WTC11 (cell line): ENCODE results near the gene CLSTN2. TPM values are rescaled to one million over a fixed set of nuclear protein-coding genes. Genes with fewer than 3 reads are reported as not detected.

Source experiments
- ATAC-seq: fragments of 200-7000 bp; cut with Tn5 transposase; 2 replicates; pipeline ENCODE4 v1.10.0; 2021; ENCODE audit warnings: mild to moderate bottlenecking, moderate library complexity
- CTCF ChIA-PET: fragments of 300-600 bp; sonication (Branson Sonifier 250); formaldehyde crosslinking; loops from one replicate; lab custom pipeline; 2021; ENCODE audit warnings: antibody characterized with exemption; lab: Charles Lee
- POLR2A ChIA-PET: fragments of 350-600 bp; sonication (Branson Sonifier 250); formaldehyde crosslinking; loops from one replicate; lab custom pipeline; 2021; ENCODE audit warnings: antibody characterized with exemption; lab: Charles Lee
- DNase-seq: peaks from one replicate; pipeline ENCODE4 v3.0.0; 2021; ENCODE audit warnings: low spot score
- H3K27ac Mint-ChIP-seq: 2 replicates; pipeline ENCODE4 v1.8.0; 2021; ENCODE audit warnings: mixed read lengths
- H3K27me3 Mint-ChIP-seq: 2 replicates; pipeline ENCODE4 v1.8.0; 2021; ENCODE audit warnings: low read depth, mild to moderate bottlenecking, moderate library complexity, mixed read lengths
- H3K36me3 Mint-ChIP-seq: 2 replicates; pipeline ENCODE4 v1.8.0; 2021; ENCODE audit warnings: mixed read lengths
- H3K4me1 Mint-ChIP-seq: 2 replicates; pipeline ENCODE4 v1.8.0; 2022; ENCODE audit warnings: mixed read lengths
- H3K4me3 Mint-ChIP-seq: 2 replicates; pipeline ENCODE4 v1.8.0; 2021; ENCODE audit warnings: mild to moderate bottlenecking, moderate library complexity, mixed read lengths
- H3K9me3 Mint-ChIP-seq: 2 replicates; pipeline ENCODE4 v1.8.0; 2021; ENCODE audit warnings: mixed read lengths
- CDX4 ChIP-seq: fragments of 250-450 bp; sonication (Bioruptor Pico); IDR thresholded peaks from 2 replicates; pipeline ENCODE4 v1.9.0; 2021; ENCODE audit warnings: moderate library complexity, mild to moderate bottlenecking, inconsistent platforms, borderline replicate concordance
- CREB1 ChIP-seq: sonication (generic); formaldehyde crosslinking; IDR thresholded peaks from 2 replicates; pipeline ENCODE4 v1.8.0; 2023; ENCODE audit warnings: mild to moderate bottlenecking, missing genetic modification reagents
- HMGXB4 ChIP-seq: sonication (generic); formaldehyde crosslinking; IDR thresholded peaks from 2 replicates; pipeline ENCODE4 v1.8.1; 2023; ENCODE audit warnings: mild to moderate bottlenecking, moderate library complexity, missing genetic modification reagents
- JAZF1 ChIP-seq: fragments of 250-450 bp; sonication (Bioruptor Pico); IDR thresholded peaks from 2 replicates; pipeline ENCODE4 v1.9.0; 2021; ENCODE audit warnings: moderate library complexity, mild to moderate bottlenecking, inconsistent platforms
- JUN ChIP-seq: sonication (generic); formaldehyde crosslinking; IDR thresholded peaks from 2 replicates; pipeline ENCODE4 v1.8.0; 2023; ENCODE audit warnings: mild to moderate bottlenecking, missing genetic modification reagents
- NFYB ChIP-seq: sonication (generic); formaldehyde crosslinking; conservative IDR thresholded peaks from 2 replicates; pipeline ENCODE4 v1.8.0; 2022; ENCODE audit warnings: low read depth, missing genetic modification reagents
- OVOL2 ChIP-seq: fragments of 250-450 bp; sonication (Bioruptor Pico); IDR thresholded peaks from 2 replicates; pipeline ENCODE4 v1.9.0; 2021; ENCODE audit warnings: mild to moderate bottlenecking, borderline replicate concordance
- PREB ChIP-seq: sonication (generic); formaldehyde crosslinking; IDR thresholded peaks from 2 replicates; pipeline ENCODE4 v1.8.1; 2022; ENCODE audit warnings: mild to moderate bottlenecking, missing genetic modification reagents, moderate library complexity, borderline replicate concordance
- RELA ChIP-seq: sonication (generic); formaldehyde crosslinking; IDR thresholded peaks from 2 replicates; pipeline ENCODE4 v1.8.1; 2022; ENCODE audit warnings: missing genetic modification reagents, mild to moderate bottlenecking, borderline replicate concordance
- RORB ChIP-seq: fragments of 250-450 bp; sonication (Bioruptor Pico); IDR thresholded peaks from 2 replicates; pipeline ENCODE4 v1.9.0; 2021; ENCODE audit warnings: mild to moderate bottlenecking
- SP1 ChIP-seq: sonication (generic); formaldehyde crosslinking; conservative IDR thresholded peaks from 2 replicates; pipeline ENCODE4 v1.8.1; 2022; ENCODE audit warnings: missing genetic modification reagents
- USF2 ChIP-seq: sonication (generic); formaldehyde crosslinking; IDR thresholded peaks from 2 replicates; pipeline ENCODE4 v1.8.1; 2023; ENCODE audit warnings: mild to moderate bottlenecking, missing genetic modification reagents, moderate library complexity
- ZNF232 ChIP-seq: sonication (generic); formaldehyde crosslinking; IDR thresholded peaks from 2 replicates; pipeline ENCODE4 v1.8.0; 2022; ENCODE audit warnings: mild to moderate bottlenecking, missing genetic modification reagents
- ZNF396 ChIP-seq: fragments of 250-450 bp; sonication (Bioruptor Pico); IDR thresholded peaks from 2 replicates; pipeline ENCODE4 v1.8.0; 2021; ENCODE audit warnings: mild to moderate bottlenecking, moderate library complexity, borderline replicate concordance
- ZNF416 ChIP-seq: fragments of 250-450 bp; sonication (Bioruptor Pico); IDR thresholded peaks from 2 replicates; pipeline ENCODE4 v1.9.0; 2021; ENCODE audit warnings: mild to moderate bottlenecking, inconsistent platforms
- total RNA-seq: library from RNA; stranded (reverse); gene quantifications from 3 replicates; pipeline ENCODE4 v1.2.3, GENCODE V29; 2021
- TF ChIP-seq, protein P1 (sequence below): sonication (generic); formaldehyde crosslinking; IDR thresholded peaks from 2 replicates; pipeline ENCODE4 v1.8.1; 2022; ENCODE audit warnings: low read depth, mild to moderate bottlenecking, moderate library complexity, missing genetic modification reagents, borderline replicate concordance
- TF ChIP-seq, protein P2 (sequence below): sonication (generic); formaldehyde crosslinking; IDR thresholded peaks from 2 replicates; pipeline ENCODE4 v1.8.1; 2023; ENCODE audit warnings: mild to moderate bottlenecking, missing genetic modification reagents, borderline replicate concordance

CLSTN2 gene
- total RNA-seq, 1 experiment from 2014 or later = 0.35 TPM

GRCh38 chr3:140378571-140379340, 443.8 kb downstream of the CLSTN2 start:
- no peak overlapping the region for H3K4me3 Mint-ChIP-seq
- H3K27me3 Mint-ChIP-seq = no peaks in the 10 kb centered on the region
- CTCF ChIA-PET = no interaction called here
- H3K9me3 Mint-ChIP-seq = peaks cover 10% of the 10 kb centered on the region; the same call in 1 of the 2 replicates
- H3K4me1 Mint-ChIP-seq = peaks cover 9% of the 10 kb centered on the region
- no peak overlapping the region for H3K27ac Mint-ChIP-seq
- no peak for TF ChIP-seq ZNF416 (CRISPR knock-in tag)
- TF ChIP-seq, all 79 proteins: peak for 0
- H3K36me3 Mint-ChIP-seq = no peaks in the 10 kb centered on the region
- ATAC-seq (no peak), DNase-seq (no peak)
- POLR2A ChIA-PET = no interaction called here

GRCh38 chr3:140384028-140384771, 449.2 kb downstream of the CLSTN2 start:
- ATAC-seq (no peak), DNase-seq (no peak)
- no peaks in the 10 kb centered on the region for H3K27me3 Mint-ChIP-seq
- no peak overlapping the region for H3K4me3 Mint-ChIP-seq
- peaks cover 4% of the 10 kb centered on the region for H3K9me3 Mint-ChIP-seq
- no peaks in the 10 kb centered on the region for H3K36me3 Mint-ChIP-seq
- H3K4me1 Mint-ChIP-seq = peaks cover 8% of the 10 kb centered on the region; the same call in 1 of the 2 replicates
- no peak overlapping the region for H3K27ac Mint-ChIP-seq
- TF ChIP-seq OVOL2 (CRISPR knock-in tag) (no peak), RELA (CRISPR knock-in tag) (no peak), RORB (CRISPR knock-in tag) (no peak), ZNF396 (CRISPR knock-in tag) (no peak), CDX4 (CRISPR knock-in tag) (no peak), JAZF1 (CRISPR knock-in tag) (no peak), USF2 (CRISPR knock-in tag) (no peak), SP1 (CRISPR knock-in tag) (no peak), ZNF232 (CRISPR knock-in tag) (no peak), JUN (CRISPR knock-in tag) (no peak), HMGXB4 (no peak), PREB (CRISPR knock-in tag) (no peak), CREB1 (CRISPR knock-in tag) (no peak)
- TF ChIP-seq, protein P1, sequence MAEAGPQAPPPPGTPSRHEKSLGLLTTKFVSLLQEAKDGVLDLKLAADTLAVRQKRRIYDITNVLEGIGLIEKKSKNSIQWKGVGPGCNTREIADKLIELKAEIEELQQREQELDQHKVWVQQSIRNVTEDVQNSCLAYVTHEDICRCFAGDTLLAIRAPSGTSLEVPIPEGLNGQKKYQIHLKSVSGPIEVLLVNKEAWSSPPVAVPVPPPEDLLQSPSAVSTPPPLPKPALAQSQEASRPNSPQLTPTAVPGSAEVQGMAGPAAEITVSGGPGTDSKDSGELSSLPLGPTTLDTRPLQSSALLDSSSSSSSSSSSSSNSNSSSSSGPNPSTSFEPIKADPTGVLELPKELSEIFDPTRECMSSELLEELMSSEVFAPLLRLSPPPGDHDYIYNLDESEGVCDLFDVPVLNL (CRISPR knock-in tag) = no peak
- CTCF ChIA-PET = no interaction called here
- POLR2A ChIA-PET = no interaction called here

DNA sequence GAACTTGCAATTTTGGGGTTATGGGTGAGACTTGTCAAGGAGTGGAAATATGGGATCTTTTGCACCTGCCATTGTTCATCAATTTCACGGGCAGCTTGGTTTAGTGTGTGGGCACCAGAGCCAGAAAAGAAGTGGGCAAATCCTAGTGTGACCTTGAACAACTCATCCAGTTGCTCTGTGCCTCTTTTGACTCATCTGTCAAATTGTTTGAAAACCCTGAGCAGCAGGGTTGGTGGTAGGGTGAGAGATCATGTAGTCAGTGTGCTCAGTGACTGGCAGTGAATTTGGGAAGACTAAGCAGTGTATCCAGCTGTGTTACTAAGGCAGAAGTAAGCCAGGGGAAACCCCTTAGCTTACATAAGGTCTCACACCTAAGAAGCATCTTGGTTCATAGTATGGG, 449.9 kb downstream of the CLSTN2 start:
- ChIA-PET CTCF (no interaction called here), POLR2A (no interaction called here)
- H3K4me1 Mint-ChIP-seq = peaks cover 8% of the 10 kb centered on the region; the same call in 1 of the 2 replicates
- H3K27me3 Mint-ChIP-seq = no peaks in the 10 kb centered on the region
- H3K9me3 Mint-ChIP-seq = peaks cover 7% of the 10 kb centered on the region
- no peaks in the 10 kb centered on the region for H3K36me3 Mint-ChIP-seq
- no peak for DNase-seq
- H3K4me3 Mint-ChIP-seq = no peak overlapping the region
- H3K27ac Mint-ChIP-seq = no peak overlapping the region
- no peak for ATAC-seq
- TF ChIP-seq USF2 (CRISPR knock-in tag) (no peak), NFYB (no peak), JUN (CRISPR knock-in tag) (no peak), ZNF232 (CRISPR knock-in tag) (no peak), CDX4 (CRISPR knock-in tag) (no peak)
- TF ChIP-seq, protein P2, sequence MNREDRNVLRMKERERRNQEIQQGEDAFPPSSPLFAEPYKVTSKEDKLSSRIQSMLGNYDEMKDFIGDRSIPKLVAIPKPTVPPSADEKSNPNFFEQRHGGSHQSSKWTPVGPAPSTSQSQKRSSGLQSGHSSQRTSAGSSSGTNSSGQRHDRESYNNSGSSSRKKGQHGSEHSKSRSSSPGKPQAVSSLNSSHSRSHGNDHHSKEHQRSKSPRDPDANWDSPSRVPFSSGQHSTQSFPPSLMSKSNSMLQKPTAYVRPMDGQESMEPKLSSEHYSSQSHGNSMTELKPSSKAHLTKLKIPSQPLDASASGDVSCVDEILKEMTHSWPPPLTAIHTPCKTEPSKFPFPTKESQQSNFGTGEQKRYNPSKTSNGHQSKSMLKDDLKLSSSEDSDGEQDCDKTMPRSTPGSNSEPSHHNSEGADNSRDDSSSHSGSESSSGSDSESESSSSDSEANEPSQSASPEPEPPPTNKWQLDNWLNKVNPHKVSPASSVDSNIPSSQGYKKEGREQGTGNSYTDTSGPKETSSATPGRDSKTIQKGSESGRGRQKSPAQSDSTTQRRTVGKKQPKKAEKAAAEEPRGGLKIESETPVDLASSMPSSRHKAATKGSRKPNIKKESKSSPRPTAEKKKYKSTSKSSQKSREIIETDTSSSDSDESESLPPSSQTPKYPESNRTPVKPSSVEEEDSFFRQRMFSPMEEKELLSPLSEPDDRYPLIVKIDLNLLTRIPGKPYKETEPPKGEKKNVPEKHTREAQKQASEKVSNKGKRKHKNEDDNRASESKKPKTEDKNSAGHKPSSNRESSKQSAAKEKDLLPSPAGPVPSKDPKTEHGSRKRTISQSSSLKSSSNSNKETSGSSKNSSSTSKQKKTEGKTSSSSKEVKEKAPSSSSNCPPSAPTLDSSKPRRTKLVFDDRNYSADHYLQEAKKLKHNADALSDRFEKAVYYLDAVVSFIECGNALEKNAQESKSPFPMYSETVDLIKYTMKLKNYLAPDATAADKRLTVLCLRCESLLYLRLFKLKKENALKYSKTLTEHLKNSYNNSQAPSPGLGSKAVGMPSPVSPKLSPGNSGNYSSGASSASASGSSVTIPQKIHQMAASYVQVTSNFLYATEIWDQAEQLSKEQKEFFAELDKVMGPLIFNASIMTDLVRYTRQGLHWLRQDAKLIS (CRISPR knock-in tag) = no peak
